HEK293 (cell line): ENCODE results near the gene DOK6.
"Not testable (repeated sequence)": the region's sequence is repeated elsewhere in the genome, so short reads cannot be mapped to it uniquely, and the experiment has no call there.

Experiments used
- CTCF ChIA-PET: fragments of 350-600 bp; formaldehyde crosslinking; extraction: SDS; loops from one replicate; lab custom pipeline; 2021; ENCODE audit warnings: antibody characterized with exemption; lab: Yijun Ruan, JAX
- POLR2A ChIA-PET: fragments of 300-600 bp; formaldehyde crosslinking; extraction: SDS; loops from one replicate; lab custom pipeline; 2020; ENCODE audit warnings: antibody characterized with exemption, inconsistent platforms; lab: Yijun Ruan, JAX
- H3K27ac ChIP-seq: fragments of 200-500 bp; sonication (Bioruptor generic); 2 replicates; pipeline ENCODE4 v1.5.1; 2014; ENCODE audit warnings: low read depth, low read length, control low read depth, inconsistent platforms; ENCODE audit errors: extremely low read depth
- H3K36me3 ChIP-seq, 2 experiments: fragments of 200-500 bp in 1 of 2; sonication (Bioruptor generic) in 1 of 2; 1 replicate in 1 of 2; 2 replicates in 1 of 2; pipeline ENCODE4 v1.5.1; 2014 to 2017; ENCODE audit warnings: inconsistent platforms in 2 of 2, low read length in 2 of 2; ENCODE audit not compliant: control insufficient read depth in 2 of 2, insufficient read depth in 1 of 2
- H3K4me1 ChIP-seq: fragments of 200-500 bp; sonication (Bioruptor generic); 2 replicates; pipeline ENCODE4 v1.5.1; 2014; ENCODE audit warnings: mild to moderate bottlenecking, low read length, inconsistent platforms; ENCODE audit not compliant: control insufficient read depth, insufficient read depth
- H3K4me3 ChIP-seq: 2 replicates; pipeline ENCODE4 v1.5.1; 2011; ENCODE audit warnings: low read depth, mild to moderate bottlenecking, control low read depth, low read length, moderate library complexity
- H3K9me3 ChIP-seq: fragments of 200-500 bp; sonication (Bioruptor generic); 2 replicates; pipeline ENCODE4 v1.5.1; 2014; ENCODE audit warnings: low read depth, low read length, inconsistent platforms; ENCODE audit not compliant: control insufficient read depth, insufficient read depth
- GLIS1 ChIP-seq: fragments of 450-650 bp; formaldehyde crosslinking; IDR thresholded peaks from 2 replicates; pipeline ENCODE4 v1.5.1; 2016; ENCODE audit warnings: missing biosample characterization, missing genetic modification characterization
- HOXD13 ChIP-seq: sonication (generic); formaldehyde crosslinking; IDR thresholded peaks from 2 replicates; pipeline ENCODE4 v1.8.0; 2022; ENCODE audit warnings: missing genetic modification reagents, borderline replicate concordance
- ZBTB20 ChIP-seq: fragments of 450-650 bp; formaldehyde crosslinking; IDR thresholded peaks from 2 replicates; pipeline ENCODE4 v1.5.1; 2016; ENCODE audit warnings: missing biosample characterization, missing genetic modification characterization
- ZNF114 ChIP-seq: fragments of 450-650 bp; formaldehyde crosslinking; IDR thresholded peaks from 2 replicates; pipeline ENCODE4 v1.5.0; 2017; ENCODE audit warnings: missing biosample characterization, missing genetic modification characterization
- ZNF157 ChIP-seq: fragments of 450-650 bp; formaldehyde crosslinking; IDR thresholded peaks from 2 replicates; pipeline ENCODE4 v1.5.1; 2016; ENCODE audit warnings: missing biosample characterization, missing genetic modification characterization
- ZNF2 ChIP-seq: fragments of 450-650 bp; formaldehyde crosslinking; IDR thresholded peaks from 2 replicates; pipeline ENCODE4 v1.5.1; 2016; ENCODE audit warnings: missing biosample characterization, missing genetic modification characterization
- ZNF248 ChIP-seq: fragments of 450-650 bp; formaldehyde crosslinking; IDR thresholded peaks from 2 replicates; pipeline ENCODE4 v1.5.1; 2017; ENCODE audit warnings: missing biosample characterization, missing genetic modification characterization
- ZNF274 ChIP-seq, 2 experiments: fragments of 200-500 bp in 1 of 2; fragments of 450-650 bp in 1 of 2; sonication (Bioruptor generic) in 1 of 2; formaldehyde crosslinking in 1 of 2; IDR thresholded peaks; 2 replicates each; pipeline versions ENCODE4 v1.5.1 to v1.6.1; 2014 to 2016; ENCODE audit warnings: borderline replicate concordance in 1 of 2, inconsistent platforms in 1 of 2, low read length in 1 of 2, missing biosample characterization in 1 of 2, missing genetic modification characterization in 1 of 2
- ZNF311 ChIP-seq: fragments of 450-650 bp; formaldehyde crosslinking; IDR thresholded peaks from 2 replicates; pipeline ENCODE4 v1.5.1; 2017; ENCODE audit warnings: missing biosample characterization, missing genetic modification characterization, borderline replicate concordance
- ZNF335 ChIP-seq: fragments of 450-650 bp; formaldehyde crosslinking; conservative IDR thresholded peaks from 2 replicates; pipeline ENCODE4 v1.5.1; 2016; ENCODE audit warnings: missing biosample characterization, missing genetic modification characterization
- ZNF341 ChIP-seq: fragments of 450-650 bp; formaldehyde crosslinking; IDR thresholded peaks from 2 replicates; pipeline ENCODE4; 2016; ENCODE audit warnings: low read depth, missing biosample characterization, missing genetic modification characterization
- ZNF521 ChIP-seq: fragments of 450-650 bp; formaldehyde crosslinking; IDR thresholded peaks from 2 replicates; pipeline ENCODE4 v1.5.1; 2017; ENCODE audit warnings: missing biosample characterization, mild to moderate bottlenecking, missing genetic modification characterization
- ZNF529 ChIP-seq: fragments of 450-650 bp; formaldehyde crosslinking; IDR thresholded peaks from 2 replicates; pipeline ENCODE4 v1.5.1; 2017; ENCODE audit warnings: missing genetic modification characterization, missing biosample characterization; ENCODE audit not compliant: insufficient replicate concordance
- ZNF624 ChIP-seq: fragments of 450-650 bp; formaldehyde crosslinking; IDR thresholded peaks from 2 replicates; pipeline ENCODE4 v1.5.1; 2017; ENCODE audit warnings: missing biosample characterization, missing genetic modification characterization
- ZNF677 ChIP-seq: fragments of 450-650 bp; IDR thresholded peaks from 2 replicates; pipeline ENCODE4 v1.5.0; 2018; ENCODE audit warnings: missing biosample characterization, mild to moderate bottlenecking, missing genetic modification characterization, moderate library complexity
- ZNF843 ChIP-seq: fragments of 450-650 bp; formaldehyde crosslinking; IDR thresholded peaks from 2 replicates; pipeline ENCODE4 v1.5.1; 2016; ENCODE audit warnings: missing biosample characterization, missing genetic modification characterization
- TF ChIP-seq, protein P1 (sequence below): fragments of 450-650 bp; formaldehyde crosslinking; IDR thresholded peaks from 2 replicates; pipeline ENCODE4 v1.5.1; 2016; ENCODE audit warnings: missing biosample characterization, missing genetic modification characterization
- TF ChIP-seq, protein P2 (sequence below): fragments of 450-650 bp; formaldehyde crosslinking; IDR thresholded peaks from 2 replicates; pipeline ENCODE4 v1.5.1; 2017; ENCODE audit warnings: missing biosample characterization, missing genetic modification characterization
- TF ChIP-seq, protein P3 (sequence below): fragments of 450-650 bp; formaldehyde crosslinking; IDR thresholded peaks from 2 replicates; pipeline ENCODE4 v1.5.1; 2016; ENCODE audit warnings: missing biosample characterization, missing genetic modification characterization
- TF ChIP-seq, protein P4 (sequence below): fragments of 450-650 bp; formaldehyde crosslinking; IDR thresholded peaks from 2 replicates; pipeline ENCODE4 v1.5.1; 2016; ENCODE audit warnings: missing biosample characterization, missing genetic modification characterization

Gene DOK6

DNA sequence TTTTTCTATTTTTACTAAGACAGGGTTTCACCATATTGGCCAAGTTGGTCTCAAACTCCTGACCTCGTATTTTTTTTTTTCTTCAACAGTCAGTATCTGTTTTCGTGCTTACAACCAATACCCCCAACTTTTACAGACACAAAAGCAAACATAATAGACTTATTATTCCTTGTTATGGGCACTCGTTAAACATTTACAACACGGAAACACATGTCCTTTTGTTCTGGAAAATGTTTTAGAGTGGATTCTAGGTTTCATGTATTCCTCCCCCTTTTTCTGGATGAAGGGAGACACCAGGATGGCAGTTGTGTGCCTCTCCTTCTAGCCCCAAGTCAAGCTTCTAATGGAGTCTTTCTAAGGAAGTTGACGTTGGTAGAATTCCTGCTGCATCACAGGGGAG is 458.2 kb downstream of the DOK6 start:
- H3K36me3 ChIP-seq = no peaks in the 10 kb centered on the region
- H3K4me3 ChIP-seq = no peak overlapping the region
- no peaks in the 10 kb centered on the region for H3K9me3 ChIP-seq
- CTCF ChIA-PET = no interaction called here
- H3K27ac ChIP-seq = no peak overlapping the region
- TF ChIP-seq, protein P1, sequence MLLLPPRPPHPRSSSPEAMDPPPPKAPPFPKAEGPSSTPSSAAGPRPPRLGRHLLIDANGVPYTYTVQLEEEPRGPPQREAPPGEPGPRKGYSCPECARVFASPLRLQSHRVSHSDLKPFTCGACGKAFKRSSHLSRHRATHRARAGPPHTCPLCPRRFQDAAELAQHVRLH (tag by site-specific recombination) = no peak
- TF ChIP-seq ZNF157 (tag by site-specific recombination) (no peak), ZNF114 (tag by site-specific recombination) (no peak), HOXD13 (CRISPR knock-in tag) (no peak), ZNF335 (tag by site-specific recombination) (no peak), ZNF624 (no peak), ZNF521 (tag by site-specific recombination) (no peak), ZNF2 (tag by site-specific recombination) (no peak), GLIS1 (no peak), ZNF529 (no peak), ZBTB20 (no peak), ZNF248 (tag by site-specific recombination) (no peak), ZNF677 (no peak), ZNF274 (IDR thresholded peaks at IDR 0.05; ENCODE audit: low read length) (no peak), ZNF274 (tag by site-specific recombination; IDR thresholded peaks at IDR 0.05; ENCODE audit: borderline replicate concordance) (no peak), ZNF341 (tag by site-specific recombination) (no peak), ZNF311 (tag by site-specific recombination) (no peak), ZNF843 (no peak)
- TF ChIP-seq, protein P2, sequence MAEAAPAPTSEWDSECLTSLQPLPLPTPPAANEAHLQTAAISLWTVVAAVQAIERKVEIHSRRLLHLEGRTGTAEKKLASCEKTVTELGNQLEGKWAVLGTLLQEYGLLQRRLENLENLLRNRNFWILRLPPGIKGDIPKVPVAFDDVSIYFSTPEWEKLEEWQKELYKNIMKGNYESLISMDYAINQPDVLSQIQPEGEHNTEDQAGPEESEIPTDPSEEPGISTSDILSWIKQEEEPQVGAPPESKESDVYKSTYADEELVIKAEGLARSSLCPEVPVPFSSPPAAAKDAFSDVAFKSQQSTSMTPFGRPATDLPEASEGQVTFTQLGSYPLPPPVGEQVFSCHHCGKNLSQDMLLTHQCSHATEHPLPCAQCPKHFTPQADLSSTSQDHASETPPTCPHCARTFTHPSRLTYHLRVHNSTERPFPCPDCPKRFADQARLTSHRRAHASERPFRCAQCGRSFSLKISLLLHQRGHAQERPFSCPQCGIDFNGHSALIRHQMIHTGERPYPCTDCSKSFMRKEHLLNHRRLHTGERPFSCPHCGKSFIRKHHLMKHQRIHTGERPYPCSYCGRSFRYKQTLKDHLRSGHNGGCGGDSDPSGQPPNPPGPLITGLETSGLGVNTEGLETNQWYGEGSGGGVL (tag by site-specific recombination) = no peak
- TF ChIP-seq, protein P3, sequence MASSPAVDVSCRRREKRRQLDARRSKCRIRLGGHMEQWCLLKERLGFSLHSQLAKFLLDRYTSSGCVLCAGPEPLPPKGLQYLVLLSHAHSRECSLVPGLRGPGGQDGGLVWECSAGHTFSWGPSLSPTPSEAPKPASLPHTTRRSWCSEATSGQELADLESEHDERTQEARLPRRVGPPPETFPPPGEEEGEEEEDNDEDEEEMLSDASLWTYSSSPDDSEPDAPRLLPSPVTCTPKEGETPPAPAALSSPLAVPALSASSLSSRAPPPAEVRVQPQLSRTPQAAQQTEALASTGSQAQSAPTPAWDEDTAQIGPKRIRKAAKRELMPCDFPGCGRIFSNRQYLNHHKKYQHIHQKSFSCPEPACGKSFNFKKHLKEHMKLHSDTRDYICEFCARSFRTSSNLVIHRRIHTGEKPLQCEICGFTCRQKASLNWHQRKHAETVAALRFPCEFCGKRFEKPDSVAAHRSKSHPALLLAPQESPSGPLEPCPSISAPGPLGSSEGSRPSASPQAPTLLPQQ (tag by site-specific recombination) = no peak
- TF ChIP-seq, protein P4, sequence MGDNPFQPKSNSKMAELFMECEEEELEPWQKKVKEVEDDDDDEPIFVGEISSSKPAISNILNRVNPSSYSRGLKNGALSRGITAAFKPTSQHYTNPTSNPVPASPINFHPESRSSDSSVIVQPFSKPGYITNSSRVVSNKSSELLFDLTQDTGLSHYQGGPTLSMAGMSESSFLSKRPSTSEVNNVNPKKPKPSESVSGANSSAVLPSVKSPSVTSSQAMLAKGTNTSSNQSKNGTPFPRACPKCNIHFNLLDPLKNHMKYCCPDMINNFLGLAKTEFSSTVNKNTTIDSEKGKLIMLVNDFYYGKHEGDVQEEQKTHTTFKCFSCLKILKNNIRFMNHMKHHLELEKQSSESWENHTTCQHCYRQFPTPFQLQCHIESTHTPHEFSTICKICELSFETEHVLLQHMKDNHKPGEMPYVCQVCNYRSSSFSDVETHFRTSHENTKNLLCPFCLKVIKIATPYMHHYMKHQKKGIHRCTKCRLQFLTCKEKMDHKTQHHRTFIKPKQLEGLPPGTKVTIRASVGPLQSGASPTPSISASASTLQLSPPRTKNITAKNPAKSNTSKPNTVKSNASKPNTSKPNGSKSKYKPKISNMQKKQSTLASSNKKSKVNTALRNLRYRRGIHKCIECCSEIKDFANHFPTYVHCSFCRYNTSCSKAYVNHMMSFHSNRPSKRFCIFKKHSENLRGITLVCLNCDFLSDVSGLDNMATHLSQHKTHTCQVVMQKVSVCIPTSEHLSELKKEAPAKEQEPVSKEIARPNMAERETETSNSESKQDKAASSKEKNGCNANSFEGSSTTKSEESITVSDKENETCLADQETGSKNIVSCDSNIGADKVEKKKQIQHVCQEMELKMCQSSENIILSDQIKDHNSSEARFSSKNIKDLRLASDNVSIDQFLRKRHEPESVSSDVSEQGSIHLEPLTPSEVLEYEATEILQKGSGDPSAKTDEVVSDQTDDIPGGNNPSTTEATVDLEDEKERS (tag by site-specific recombination) = no peak
- no peaks in the 10 kb centered on the region for H3K4me1 ChIP-seq
- POLR2A ChIA-PET = no interaction called here

DNA sequence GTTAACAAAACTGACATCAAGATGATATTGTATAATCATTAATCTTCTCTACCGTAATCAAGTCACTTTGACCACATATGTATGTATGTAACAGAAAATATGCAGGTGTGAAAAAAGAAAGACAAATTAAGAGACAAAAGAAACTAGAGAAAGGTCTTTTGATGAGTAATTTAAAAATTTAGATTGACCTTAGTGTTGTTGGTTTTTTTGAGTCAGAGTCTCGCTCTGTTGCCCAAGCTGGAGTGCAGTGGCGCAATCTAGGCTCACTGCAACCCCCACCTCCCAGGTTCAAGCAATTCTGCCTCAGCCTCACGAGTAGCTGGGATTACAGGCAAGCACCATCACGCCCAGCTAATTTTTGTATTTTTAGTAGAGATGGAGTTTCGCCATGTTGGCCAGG is 464.1 kb downstream of the DOK6 start:
- POLR2A ChIA-PET, H3K4me3 ChIP-seq, H3K36me3 ChIP-seq, H3K4me1 ChIP-seq, H3K27ac ChIP-seq, H3K9me3 ChIP-seq, CTCF ChIA-PET: not testable (repeated sequence)
